HG03378 (cell line): Measurements from ENCODE around the gene USP46.

ENCODE experiments used
- ATAC-seq: cut with Tn5 transposase; IDR thresholded peaks from one replicate; pipeline ENCODE4 v1.9.1; 2021; ENCODE audit warnings: mild to moderate bottlenecking, moderate library complexity; ENCODE audit not compliant: unreplicated experiment

Gene USP46

DNA sequence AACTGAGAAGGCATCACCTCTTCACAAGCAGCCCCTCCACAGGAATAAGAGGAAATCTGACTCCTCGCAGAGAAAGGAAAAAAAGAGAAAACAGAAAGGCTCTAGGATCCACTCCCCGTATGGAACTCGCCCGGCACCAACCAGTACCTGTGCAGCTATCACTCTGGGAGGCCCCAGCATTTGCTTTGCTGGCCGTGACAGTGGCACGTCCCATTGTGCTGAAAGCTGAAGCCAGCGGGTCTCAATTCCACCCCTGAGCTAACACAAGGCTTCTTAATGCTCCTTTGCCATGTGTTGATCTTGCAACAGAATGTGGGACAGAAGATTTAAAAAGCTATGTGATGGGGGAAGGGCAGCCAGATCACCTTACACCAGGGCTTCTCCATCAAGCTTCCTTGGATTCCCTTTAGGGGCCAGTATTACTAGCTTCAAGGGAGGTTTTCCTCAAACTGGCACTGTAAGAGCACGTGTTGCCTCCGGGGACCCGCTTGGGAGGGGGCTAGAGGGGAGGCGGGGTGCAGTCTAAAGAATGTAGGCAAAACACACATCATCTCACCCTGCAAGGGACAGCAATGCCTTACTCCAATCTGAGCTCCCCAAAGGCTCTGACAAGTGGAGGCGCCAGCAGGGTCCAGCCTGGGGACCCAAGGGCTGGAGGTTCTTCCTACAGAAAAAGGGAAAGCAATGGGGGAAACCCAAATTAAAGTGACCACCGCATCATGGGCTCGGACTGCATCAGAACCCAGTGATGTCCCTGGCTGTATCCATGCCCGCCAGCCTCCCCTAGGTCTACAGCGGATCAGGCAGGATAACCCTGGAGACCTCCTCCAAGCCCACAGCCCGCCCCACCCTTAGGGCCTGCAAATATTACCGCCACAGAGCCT lies 1.2 kb downstream of the USP46 start:
- no peak for ATAC-seq

DNA sequence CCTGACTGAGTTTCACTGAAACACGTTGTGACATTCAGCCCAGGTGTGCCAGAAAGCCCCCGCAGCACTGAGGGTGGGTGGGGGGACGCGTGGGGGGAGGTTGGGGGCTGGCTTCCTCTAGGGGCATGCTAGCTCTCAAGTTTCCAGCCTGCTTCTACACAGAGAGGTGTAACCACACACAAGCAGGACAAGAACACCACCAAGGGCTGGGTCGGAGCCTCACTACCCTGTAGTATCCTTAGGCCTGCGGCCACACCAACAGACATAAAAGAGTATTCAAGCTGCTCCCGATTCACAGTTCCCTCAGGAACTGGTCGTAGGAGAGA lies 1.8 kb downstream of the USP46 start:
- no peak for ATAC-seq

DNA sequence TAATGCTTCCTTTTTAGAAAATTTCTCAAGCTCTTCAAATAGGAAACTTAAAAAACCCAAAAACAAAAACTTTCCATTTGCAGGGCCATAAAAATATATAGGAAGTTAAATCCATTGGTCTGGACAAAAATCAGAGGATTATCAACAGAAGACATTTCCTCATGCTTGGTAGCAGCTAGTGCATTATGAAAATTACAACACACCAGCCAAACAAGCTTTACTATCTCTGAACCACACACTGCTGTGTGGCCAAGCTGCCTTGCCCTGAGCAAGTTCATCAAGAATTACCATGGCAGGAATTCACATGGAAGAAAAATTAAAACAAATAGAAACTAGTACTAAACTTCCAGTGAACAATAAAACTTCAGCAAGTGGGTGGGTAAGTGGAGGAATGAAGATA lies 3.6 kb downstream of the USP46 start:
- no peak for ATAC-seq

DNA sequence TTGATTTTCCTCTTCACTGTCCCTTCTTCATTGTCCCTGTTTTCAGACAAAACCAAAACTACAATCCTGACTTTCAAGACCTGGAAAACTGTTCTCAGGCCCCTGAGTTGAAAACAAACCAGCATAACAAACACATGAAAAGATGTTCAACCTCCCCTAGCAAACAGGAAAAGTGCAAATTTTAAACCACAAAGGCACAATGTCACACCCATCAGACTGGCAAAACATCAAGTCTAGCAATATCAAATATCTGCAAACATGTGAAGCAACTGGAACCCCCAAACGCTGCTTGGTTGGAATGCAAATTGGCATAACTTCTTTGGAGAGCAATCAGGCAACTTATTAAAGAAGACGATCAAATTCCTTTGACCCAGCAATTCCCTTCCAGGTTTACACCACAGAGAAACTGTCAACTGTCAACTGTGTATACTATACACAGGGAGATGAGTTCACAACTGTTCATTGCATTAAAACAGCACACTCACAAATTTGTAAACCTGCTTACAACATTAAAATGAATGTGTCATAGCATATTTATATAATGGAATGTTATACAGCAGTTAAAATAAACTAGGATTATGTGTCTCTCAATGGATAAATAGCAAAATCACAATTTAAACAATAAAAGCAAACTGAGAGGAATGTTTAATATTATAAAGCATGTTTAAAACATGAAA lies 7.0 kb downstream of the USP46 start:
- no peak for ATAC-seq

GRCh38 chr4:52648836-52649235 lies 10.3 kb downstream of the USP46 start:
- ATAC-seq, result no peak

DNA sequence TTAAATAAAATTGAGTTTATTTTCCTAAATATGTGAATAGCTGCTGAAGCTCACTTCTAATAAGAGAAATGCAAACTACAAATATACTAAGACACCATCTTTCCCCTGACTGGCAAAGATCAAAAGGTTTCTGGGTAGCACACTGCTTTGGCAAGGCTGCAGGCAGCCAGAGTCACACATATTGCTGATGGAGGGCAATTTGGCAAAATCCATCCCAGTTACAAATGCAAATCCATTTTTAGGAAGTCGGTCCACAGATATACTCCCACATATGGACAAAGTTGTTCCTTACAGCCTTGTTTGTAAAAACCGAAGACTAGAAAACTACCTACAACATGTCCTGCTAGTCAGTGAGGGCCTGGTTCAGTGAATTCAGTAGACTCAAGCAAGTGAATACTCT lies 12.4 kb downstream of the USP46 start:
- no peak for ATAC-seq

DNA sequence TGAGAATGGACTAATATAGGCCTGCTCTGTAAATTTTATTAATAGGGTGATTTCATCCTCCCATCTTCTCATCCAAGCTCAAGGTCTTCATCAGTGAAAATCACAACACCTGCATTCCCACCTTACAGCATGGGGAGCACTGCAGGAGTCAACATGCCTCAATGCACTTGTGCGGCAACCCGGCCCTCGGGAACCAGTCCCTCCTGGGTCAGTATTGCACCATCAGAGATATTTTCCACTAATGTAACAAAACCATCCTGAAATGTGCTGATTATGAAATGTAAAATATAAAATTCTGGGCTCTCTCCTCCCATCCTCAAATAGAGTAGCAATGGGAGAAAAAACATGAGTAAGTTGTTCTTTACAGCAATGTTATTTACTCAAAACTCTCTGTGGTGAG lies 13.0 kb downstream of the USP46 start:
- ATAC-seq, result no peak

- ATAC-seq, result no peak
Observed at GRCh38 chr4:52645300-52645699, 13.8 kb downstream of the USP46 start.

GRCh38 chr4:52643785-52644244 lies 15.3 kb downstream of the USP46 start:
- ATAC-seq, result no peak

- no peak for ATAC-seq
Observed at GRCh38 chr4:52643190-52643589, 15.9 kb downstream of the USP46 start.

- peak; percentile 95 for ATAC-seq
Observed at GRCh38 chr4:52641854-52642563, 17.1 kb downstream of the USP46 start.

- ATAC-seq, result no peak
Observed at GRCh38 chr4:52640808-52641565, 18.1 kb downstream of the USP46 start.

DNA sequence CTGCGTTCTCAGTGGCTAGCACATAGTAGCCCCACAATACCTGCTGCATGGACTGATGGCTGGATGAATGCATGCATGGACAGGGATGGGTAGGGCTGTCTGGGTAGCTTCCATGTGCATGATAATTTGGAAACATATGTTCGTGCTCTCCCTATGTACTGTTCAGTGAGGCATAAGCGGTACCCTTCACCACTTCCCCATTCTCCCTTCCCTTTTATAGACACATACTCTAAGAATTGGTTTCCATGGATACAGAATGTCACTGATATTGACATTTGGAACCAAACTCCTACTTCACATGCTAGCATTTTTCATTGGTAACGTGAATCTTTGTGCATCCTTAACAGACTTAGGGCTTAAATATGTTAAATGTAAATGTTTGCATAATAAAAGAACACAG lies 20.4 kb downstream of the USP46 start:
- peak; percentile 47 for ATAC-seq

- no peak for ATAC-seq
Observed at GRCh38 chr4:52637116-52637515, 22.0 kb downstream of the USP46 start.

DNA sequence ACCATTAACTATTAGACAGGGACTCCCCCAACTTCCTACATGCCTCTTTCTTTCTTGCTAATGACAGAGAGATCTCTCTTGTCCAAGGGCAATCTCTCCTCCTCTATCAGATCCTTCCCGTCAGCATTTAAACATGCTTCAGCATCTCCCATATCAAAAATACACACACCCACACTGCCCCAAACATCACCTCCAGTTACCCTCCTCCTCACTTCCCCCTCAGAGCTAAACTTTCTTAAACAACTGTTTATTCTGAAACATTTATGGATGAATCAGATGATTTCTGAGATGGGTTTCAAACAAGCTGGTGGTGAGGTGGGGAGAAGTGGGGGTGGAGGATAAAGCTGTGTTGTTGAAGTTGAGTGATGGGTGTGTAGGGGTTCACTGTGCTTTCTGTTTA lies 23.5 kb downstream of the USP46 start:
- ATAC-seq, result no peak

GRCh38 chr4:52635130-52635529 lies 24.0 kb downstream of the USP46 start:
- no peak for ATAC-seq

DNA sequence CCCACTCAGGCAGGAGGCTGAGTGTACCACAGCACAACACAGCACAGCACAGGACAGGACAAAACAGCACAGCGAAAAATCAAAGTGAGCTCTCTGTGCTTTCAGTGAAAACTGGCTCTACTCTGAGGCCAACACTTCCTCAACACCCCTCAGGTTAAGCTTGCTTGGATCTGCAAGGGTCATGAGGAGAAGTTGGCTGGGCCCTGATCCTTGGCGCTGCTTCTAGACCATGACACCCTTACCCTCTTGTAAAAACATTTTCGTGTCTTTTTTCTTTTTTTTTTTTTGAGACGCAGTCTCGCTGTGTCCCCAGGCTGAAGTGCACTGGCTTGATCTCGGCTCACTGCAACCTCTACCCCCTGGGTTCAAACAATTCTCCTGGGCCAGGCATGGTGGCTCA lies 25.3 kb downstream of the USP46 start:
- ATAC-seq, result no peak

- ATAC-seq, result no peak
Observed at GRCh38 chr4:52628974-52629373, 30.1 kb downstream of the USP46 start.

- no peak for ATAC-seq
Observed at GRCh38 chr4:52628543-52628942, 30.6 kb downstream of the USP46 start.

DNA sequence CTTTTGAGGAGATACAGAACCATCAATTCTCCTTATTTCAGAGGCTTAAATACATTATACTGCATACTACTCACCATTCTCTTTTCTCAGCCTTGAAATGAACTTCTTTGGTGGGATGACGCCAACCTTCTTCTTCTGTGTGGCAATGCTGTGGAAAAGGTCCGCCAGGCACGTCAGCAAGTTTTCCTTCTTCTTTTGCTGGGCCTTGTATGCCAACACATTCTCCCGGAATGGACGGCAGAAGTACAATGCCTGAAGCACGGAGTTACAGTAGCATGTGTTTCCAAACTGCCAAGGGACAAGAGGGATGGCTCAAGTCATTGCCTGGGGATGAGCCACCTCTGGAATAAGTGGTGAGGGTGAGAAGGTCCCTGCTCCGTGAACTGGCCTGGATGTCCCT lies 31.2 kb downstream of the USP46 start:
- ATAC-seq, result no peak

DNA sequence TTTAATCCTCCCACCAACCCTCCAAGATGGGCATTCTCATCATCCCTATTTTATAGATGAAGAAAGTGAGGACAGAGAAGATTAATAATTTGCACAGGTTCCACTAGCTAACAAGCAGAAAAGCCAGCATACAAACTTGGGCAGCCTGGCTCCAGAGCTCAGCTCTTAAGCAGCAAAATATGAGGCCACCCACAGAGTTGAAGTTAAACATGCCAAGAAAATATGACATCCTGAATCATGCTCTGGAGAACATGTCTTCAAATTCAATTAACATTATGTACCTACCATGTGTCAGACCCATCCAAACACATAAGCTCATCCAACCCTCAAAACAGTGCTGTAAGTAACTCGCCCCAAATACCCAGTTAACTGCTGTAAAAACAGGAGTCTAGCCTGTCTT lies 33.9 kb downstream of the USP46 start:
- ATAC-seq, result no peak
